Kidney (tissue), 14 donors: Measurements from ENCODE around the gene ADSS1. TPM values are rescaled to one million over a fixed set of nuclear protein-coding genes. Genes with fewer than 3 reads are reported as not detected.

Experiments used
- DNase-seq, 5 donors: peaks; one replicate each; pipeline ENCODE4 v3.0.0-alpha.2; 2013 to 2020
- FAIRE-seq: peaks from 2 replicates; lab custom pipeline; 2012; peaks lifted over from hg19 to GRCh38; lab: Jason Lieb, UNC
- H3K27ac ChIP-seq, 2 donors: one replicate each; pipeline ENCODE4 v1.7.0; 2013; ENCODE audit warnings: low read depth in 2 of 2, low read length in 2 of 2, inconsistent platforms in 1 of 2
- H3K27me3 ChIP-seq: one replicate; pipeline ENCODE4 v1.7.1; 2013; ENCODE audit warnings: low read length, inconsistent platforms; ENCODE audit not compliant: control insufficient read depth, insufficient read depth
- H3K36me3 ChIP-seq, 3 donors: one replicate each; pipeline versions ENCODE4 v1.7.0 to v1.7.1; 2013; ENCODE audit warnings: low read length in 3 of 3, control low read depth in 1 of 3, inconsistent platforms in 1 of 3; ENCODE audit not compliant: insufficient read depth in 3 of 3, control insufficient read depth in 2 of 3
- H3K4me1 ChIP-seq, 3 donors: one replicate each; pipeline versions ENCODE4 v1.7.0 to v1.7.1; 2013; ENCODE audit warnings: low read length in 3 of 3, inconsistent platforms in 1 of 3, low read depth in 1 of 3; ENCODE audit not compliant: control insufficient read depth in 2 of 3, insufficient read depth in 2 of 3
- H3K4me3 ChIP-seq, 3 donors: one replicate each; pipeline versions ENCODE4 v1.7.0 to v1.8.1; 2013; ENCODE audit warnings: low read length in 3 of 3, control low read depth in 1 of 3, inconsistent platforms in 1 of 3
- H3K9ac ChIP-seq, 3 donors: one replicate each; pipeline versions ENCODE4 v1.7.0 to v1.7.1; 2013; ENCODE audit warnings: low read length in 3 of 3, control low read depth in 1 of 3, inconsistent platforms in 1 of 3
- H3K9me3 ChIP-seq, 3 donors: one replicate each; pipeline versions ENCODE4 v1.7.0 to v1.7.1; 2013; ENCODE audit warnings: low read length in 3 of 3, control low read depth in 1 of 3, inconsistent platforms in 1 of 3; ENCODE audit not compliant: control insufficient read depth in 2 of 3, insufficient read depth in 1 of 3
- CTCF ChIP-seq: IDR thresholded peaks from 3 replicates; pipeline ENCODE4 v1.5.1; 2012; ENCODE audit warnings: mild to moderate bottlenecking, moderate library complexity, borderline replicate concordance; ENCODE audit not compliant: insufficient read depth; ENCODE audit errors: extremely low read depth
- intact Hi-C: fragments of 100-400 bp; cut with DNase I; formaldehyde crosslinking; loops from one replicate; pipeline ENCODE4 v1.11.1; 2022
- polyA plus RNA-seq: library from polyadenylated mRNA; stranded (reverse); fragments of 350-450 nt; fragmentation: Illumina TruSeq; extraction: RNeasy Lipid Tissue Mini Kit (QIAGEN cat#74804); gene quantifications from one replicate; pipeline ENCODE4 v1.2.3, GENCODE V29; 2014; ENCODE audit warnings: low read depth, low replicate concordance; ENCODE audit not compliant: insufficient read depth
- total RNA-seq: library from RNA; stranded (reverse); fragmentation: NEBNext Ultra II Directional; extraction: Animal tissue kit (Norgen Biotek cat#: 25700); gene quantifications from one replicate; pipeline ENCODE4 v1.2.1, GENCODE V29; 2021
- donor health status: control.
- donor health status: control.
- donor health status: control.
- donor health status: control.
- donor health status: control.
- donor health status: DM: yes; HTN: yes; CAD: no.
- donor health status: Normal renal cell carcinoma (clear cell type).

ADSS1 gene
- total and polyA plus RNA-seq, 2 donors from 2014 or later, result 7.5 to 16.5 TPM

GRCh38 chr14:104724981-104725771, 1.1 kb downstream of the ADSS1 start:
- Histone ChIP-seq H3K27ac (peak overlapping the region; percentile 37 to 57), H3K4me3 (peak overlapping the region; percentile 20 to 66 (median 56)), H3K36me3 (peaks cover 0 to 2% (median under 1%) of the 10 kb centered on the region in 3 donors), H3K9me3 (no peaks in the 10 kb centered on the region), H3K4me1 (peaks cover 0 to 29% (median 5%) of the 10 kb centered on the region in 3 donors), H3K9ac (peak overlapping the region in 1 of 3 donors; percentile 71), H3K27me3 (no peaks in the 10 kb centered on the region)
- DNase-seq (peak in 4 of 5 donors; percentile 79 to 90 (median 84)), FAIRE-seq (no peak)
- intact Hi-C loops, result no loop called here
- no peak for TF ChIP-seq CTCF

DNA sequence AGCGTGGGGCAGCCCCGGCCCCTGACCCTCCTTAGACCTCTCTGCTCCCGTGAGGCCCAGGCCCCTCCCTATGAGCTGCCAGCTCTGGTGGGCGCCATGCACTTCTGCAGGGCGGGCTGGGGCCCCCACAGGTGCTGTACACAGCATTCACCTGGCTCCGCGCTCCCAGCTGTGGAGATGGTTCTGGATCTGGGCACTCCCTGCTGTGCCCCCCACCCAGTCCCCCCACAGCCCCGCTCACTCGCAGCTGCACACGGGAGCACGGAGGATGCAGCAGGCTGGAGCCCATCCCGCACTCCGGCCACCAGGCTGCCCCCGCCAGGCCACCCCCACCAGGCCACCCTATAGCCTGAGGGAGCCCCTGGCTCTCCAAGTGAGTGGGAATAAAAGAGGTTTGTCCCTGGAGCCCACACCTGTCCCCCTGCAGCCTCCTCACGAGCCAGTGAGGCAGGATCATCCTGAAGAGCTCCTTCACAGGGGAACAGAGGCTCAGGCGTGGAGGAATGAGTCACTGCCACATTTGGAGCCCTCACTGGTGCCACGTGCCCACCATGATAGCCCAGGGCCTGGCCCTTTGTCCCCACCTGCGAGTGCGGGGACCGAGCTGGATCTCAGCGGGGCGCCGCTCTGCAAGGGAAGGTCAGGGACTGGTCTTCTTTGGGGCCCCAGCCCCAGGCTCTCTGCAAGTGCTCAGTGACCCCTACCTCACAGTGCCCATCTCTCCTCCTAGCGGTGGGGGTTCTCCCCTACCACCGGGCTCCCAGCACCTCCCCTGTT, 1.9 kb downstream of the ADSS1 start:
- DNase-seq (no peak), FAIRE-seq (no peak)
- Histone ChIP-seq H3K4me1 (peaks cover 0 to 29% (median 5%) of the 10 kb centered on the region in 3 donors), H3K27me3 (no peaks in the 10 kb centered on the region), H3K4me3 (no peak overlapping the region), H3K36me3 (no peaks in the 10 kb centered on the region), H3K9ac (no peak overlapping the region), H3K9me3 (no peaks in the 10 kb centered on the region), H3K27ac (no peak overlapping the region)
- TF ChIP-seq CTCF, result no peak
- intact Hi-C loops, result no loop called here

- Histone ChIP-seq H3K36me3 (no peaks in the 10 kb centered on the region), H3K9me3 (no peaks in the 10 kb centered on the region), H3K27ac (peak overlapping the region in 1 of 2 donors; percentile 32), H3K9ac (no peak overlapping the region), H3K27me3 (no peaks in the 10 kb centered on the region), H3K4me3 (no peak overlapping the region), H3K4me1 (peaks cover 0 to 26% (median 5%) of the 10 kb centered on the region in 3 donors)
- DNase-seq, result no peak
- no peak for TF ChIP-seq CTCF
- no peak for FAIRE-seq
- intact Hi-C loops, result no loop called here
These were observed 2.8 kb downstream of the ADSS1 start for GRCh38 chr14:104726600-104727451.
